SU-DHL-6 (cell line): ENCODE measurements around the gene FAM229B.
"Not testable (repeated sequence)": the region's sequence is repeated elsewhere in the genome, so short reads cannot be mapped to it uniquely, and the experiment has no call there.

ENCODE experiments used
- H2AFZ ChIP-seq: fragments of 200-600 bp; sonication (generic); 2 replicates; pipeline ENCODE4 v1.6.1; 2014; ENCODE audit warnings: low read depth, mild to moderate bottlenecking, moderate library complexity, mixed read lengths, antibody characterized with exemption, low read length; ENCODE audit not compliant: severe bottlenecking
- H3F3A ChIP-seq: fragments of 200-600 bp; shearing (Covaris generic); 2 replicates; pipeline ENCODE4 v1.6.0; 2016; ENCODE audit warnings: antibody characterized with exemption, mild to moderate bottlenecking; ENCODE audit not compliant: insufficient read depth
- H3K27ac ChIP-seq: fragments of 200-600 bp; sonication (generic); 2 replicates; pipeline ENCODE4 v1.5.1; 2016; ENCODE audit warnings: low read depth, mild to moderate bottlenecking, low read length, moderate library complexity, mixed read lengths
- H3K27me3 ChIP-seq: fragments of 200-600 bp; sonication (generic), shearing (Covaris generic); 2 replicates; pipeline ENCODE4 v1.6.0; 2014; ENCODE audit warnings: mild to moderate bottlenecking, low read length
- H3K36me3 ChIP-seq: fragments of 200-600 bp; sonication (generic); 2 replicates; pipeline ENCODE4 v1.6.1; 2014; ENCODE audit warnings: mild to moderate bottlenecking, low read length, mixed read lengths
- H3K4me2 ChIP-seq: fragments of 300-600, 200-600 bp; shearing (Covaris generic), sonication (generic); 2 replicates; pipeline ENCODE4 v1.6.0; 2014; ENCODE audit warnings: low read length, low read depth, mild to moderate bottlenecking; ENCODE audit not compliant: poor library complexity, severe bottlenecking
- H3K4me3 ChIP-seq: fragments of 200-600 bp; sonication (generic); 2 replicates; pipeline ENCODE4 v1.5.1; 2014; ENCODE audit warnings: antibody characterized with exemption, low read length, mild to moderate bottlenecking, mixed read lengths; ENCODE audit not compliant: insufficient read depth, poor library complexity, severe bottlenecking
- H3K79me2 ChIP-seq: fragments of 200-600 bp; sonication (generic); 2 replicates; pipeline ENCODE4 v1.6.1; 2014; ENCODE audit warnings: mild to moderate bottlenecking, low read length, moderate library complexity; ENCODE audit not compliant: insufficient read depth
- H3K9ac ChIP-seq: fragments of 200-600 bp; sonication (generic); 2 replicates; pipeline ENCODE4 v1.7.0; 2014; ENCODE audit warnings: mild to moderate bottlenecking, low read length
- H3K9me2 ChIP-seq: fragments of 200-600 bp; sonication (generic); replicated peaks from 2 replicates; pipeline ENCODE4 v1.6.1; 2014; ENCODE audit warnings: low read length; ENCODE audit not compliant: insufficient read depth
- H3K9me3 ChIP-seq: fragments of 200-600 bp; sonication (generic); 2 replicates; pipeline ENCODE4 v1.6.1; 2014; ENCODE audit warnings: low read length, mixed read lengths; ENCODE audit not compliant: insufficient read depth
- H4K20me1 ChIP-seq: fragments of 200-600 bp; sonication (generic); 2 replicates; pipeline ENCODE4 v1.6.1; 2014; ENCODE audit warnings: low read depth, mild to moderate bottlenecking, antibody characterized with exemption, low read length, moderate library complexity, mixed read lengths
- CTCF ChIP-seq: fragments of 200-600 bp; sonication (generic); IDR thresholded peaks from one replicate; pipeline ENCODE4 v1.5.1; 2017; ENCODE audit warnings: antibody characterized with exemption, mild to moderate bottlenecking, low read length, moderate library complexity; ENCODE audit not compliant: insufficient read depth, poor library complexity, severe bottlenecking
- EZH2phosphoT487 ChIP-seq: fragments of 200-600 bp; sonication (generic), shearing (Covaris generic); conservative IDR thresholded peaks from 2 replicates; pipeline ENCODE4 v1.6.1; 2018; ENCODE audit warnings: mild to moderate bottlenecking, antibody characterized with exemption, low read length, moderate library complexity, mixed read lengths

FAM229B gene

GRCh38 chr6:112049026-112049799 is 38.2 kb upstream of the FAM229B start:
- TF ChIP-seq EZH2phosphoT487 (no peak), CTCF (no peak)

GRCh38 chr6:112049996-112050395 is 37.4 kb upstream of the FAM229B start:
- Histone ChIP-seq H3K79me2 (no peaks in the 10 kb centered on the region), H3K9ac (no peak overlapping the region), H3K36me3 (no peaks in the 10 kb centered on the region), H3K9me3 (no peaks in the 10 kb centered on the region), H3K9me2 (no peaks in the 10 kb centered on the region), H2AFZ (no peak overlapping the region), H3K27me3 (no peaks in the 10 kb centered on the region), H4K20me1 (no peaks in the 10 kb centered on the region), H3K4me2 (no peak overlapping the region), H3K27ac (no peak overlapping the region), H3K4me3 (no peak overlapping the region), H3F3A (no peaks in the 10 kb centered on the region)
- TF ChIP-seq CTCF (no peak), EZH2phosphoT487 (no peak)

More at GRCh38 chr6:112049026-112049799, 38.2 kb upstream of the FAM229B start:
- Histone ChIP-seq H3K27ac (no peak overlapping the region), H3K9ac (no peak overlapping the region), H3K27me3 (no peaks in the 10 kb centered on the region), H3K9me2 (no peaks in the 10 kb centered on the region), H2AFZ (no peak overlapping the region), H4K20me1 (no peaks in the 10 kb centered on the region), H3K4me3 (no peak overlapping the region), H3K9me3 (no peaks in the 10 kb centered on the region), H3K36me3 (no peaks in the 10 kb centered on the region), H3K4me2 (no peak overlapping the region), H3F3A (no peaks in the 10 kb centered on the region), H3K79me2 (no peaks in the 10 kb centered on the region)

DNA sequence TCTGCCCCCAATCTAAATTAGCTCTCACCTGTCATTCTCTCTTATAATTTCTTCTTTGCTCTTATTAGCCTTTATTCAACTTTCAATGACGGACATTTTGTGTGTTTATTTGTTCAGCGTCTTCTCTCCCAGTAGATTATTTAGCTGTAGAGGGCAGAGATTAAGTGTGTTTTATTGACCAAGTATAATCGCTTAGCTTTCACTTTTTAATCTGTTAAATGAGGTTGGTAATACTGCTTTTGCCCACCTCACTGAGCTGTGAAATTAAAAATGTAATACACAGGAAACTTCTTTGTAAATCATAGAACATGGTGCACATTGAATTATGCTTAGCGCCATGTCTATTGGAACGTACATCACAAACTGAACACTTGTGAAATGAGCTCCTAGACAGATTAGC is 37.0 kb upstream of the FAM229B start:
- H3K4me2 ChIP-seq, result no peak overlapping the region
- H3K9ac ChIP-seq, result no peak overlapping the region
- no peaks in the 10 kb centered on the region for H4K20me1 ChIP-seq
- no peaks in the 10 kb centered on the region for H3K36me3 ChIP-seq
- H3K4me3 ChIP-seq, result no peak overlapping the region
- no peak overlapping the region for H2AFZ ChIP-seq
- TF ChIP-seq EZH2phosphoT487 (no peak), CTCF (no peak)
- no peaks in the 10 kb centered on the region for H3K9me3 ChIP-seq
- H3K27me3 ChIP-seq, result no peaks in the 10 kb centered on the region
- H3K27ac ChIP-seq, result no peak overlapping the region
- H3K9me2 ChIP-seq, result no peaks in the 10 kb centered on the region
- H3F3A ChIP-seq, result no peaks in the 10 kb centered on the region
- H3K79me2 ChIP-seq, result no peaks in the 10 kb centered on the region

DNA sequence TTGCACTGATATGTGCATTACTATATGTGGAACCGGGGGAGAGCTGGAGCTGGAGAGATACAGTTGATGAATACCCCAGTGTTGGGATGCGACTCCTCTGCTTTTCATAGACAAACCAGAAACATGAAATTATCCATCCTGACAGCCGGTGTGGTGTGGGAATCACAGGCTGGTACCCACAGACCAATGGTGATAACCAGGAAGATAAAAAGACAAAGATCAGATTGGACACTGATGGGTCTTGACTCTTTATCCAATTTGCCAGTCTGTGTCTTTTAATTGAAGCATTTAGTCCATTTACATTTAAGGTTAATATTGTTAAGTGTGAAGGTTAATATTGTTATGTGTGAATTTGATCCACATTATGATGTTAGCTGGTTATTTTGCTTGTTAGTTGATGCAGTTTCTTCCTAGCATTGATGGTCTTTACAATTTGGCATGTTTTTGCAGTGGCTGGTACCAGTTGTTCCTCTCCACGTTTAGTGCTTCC is 36.1 kb upstream of the FAM229B start:
- not testable (repeated sequence) for H3K36me3 ChIP-seq, H3K4me2 ChIP-seq, H3K9ac ChIP-seq, H4K20me1 ChIP-seq, H2AFZ ChIP-seq, H3F3A ChIP-seq, H3K9me2 ChIP-seq, H3K4me3 ChIP-seq, H3K27ac ChIP-seq, H3K9me3 ChIP-seq, H3K79me2 ChIP-seq, H3K27me3 ChIP-seq
